Activated CD4-positive, alpha-beta T cell treated with anti-CD3 and anti-CD28 coated beads, Interleukin-2, amount 50 U/mL, for 24 hours (primary cell): ENCODE data around the gene FIZ1.
"Not testable (repeated sequence)": the region's sequence is repeated elsewhere in the genome, so short reads cannot be mapped to it uniquely, and the experiment has no call there.

Source experiments
- DNase-seq, 2 donors: peaks; one replicate each; pipeline ENCODE4 v3.0.0-alpha.2; 2020; ENCODE audit warnings: low read depth in 1 of 2, low spot score in 1 of 2

FIZ1 gene

DNA sequence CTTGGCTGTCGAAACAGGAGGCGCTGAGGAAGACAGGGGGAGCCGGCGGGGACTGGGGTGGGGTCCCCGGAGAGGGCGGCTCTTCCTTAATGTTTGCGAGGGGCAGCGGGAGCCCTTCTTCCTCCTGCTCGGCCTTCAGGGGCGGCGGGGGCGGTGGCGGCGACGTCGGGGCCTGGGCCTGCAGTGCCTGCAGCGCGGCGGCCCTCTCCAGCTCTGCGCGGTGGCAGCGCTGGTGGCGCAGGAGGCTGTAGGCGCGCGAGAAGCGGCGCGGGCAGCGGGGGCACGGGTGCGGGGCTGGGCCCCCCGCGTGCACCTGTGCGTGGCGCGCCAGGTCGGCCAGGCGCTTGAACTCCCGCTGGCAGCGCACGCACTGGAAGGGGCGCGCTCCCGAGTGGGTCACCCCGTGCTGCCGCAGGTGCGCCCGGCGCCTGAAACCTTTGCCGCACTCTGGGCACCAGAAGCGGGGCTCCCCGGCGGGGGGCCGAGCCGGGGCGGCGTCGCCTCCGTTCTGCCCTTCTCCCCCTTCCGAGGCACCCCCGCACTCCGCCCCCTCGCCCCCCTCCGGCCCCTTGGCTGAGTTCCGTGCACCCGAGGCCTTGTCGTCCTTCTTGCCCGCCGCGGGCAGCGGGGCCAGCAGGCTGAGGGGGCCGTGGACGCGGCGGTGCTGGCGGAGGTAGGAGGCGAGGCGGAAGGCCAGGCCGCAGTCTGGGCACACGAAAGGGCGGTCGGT is 21.1 kb downstream of the FIZ1 start:
- DNase-seq, result no peak

DNA sequence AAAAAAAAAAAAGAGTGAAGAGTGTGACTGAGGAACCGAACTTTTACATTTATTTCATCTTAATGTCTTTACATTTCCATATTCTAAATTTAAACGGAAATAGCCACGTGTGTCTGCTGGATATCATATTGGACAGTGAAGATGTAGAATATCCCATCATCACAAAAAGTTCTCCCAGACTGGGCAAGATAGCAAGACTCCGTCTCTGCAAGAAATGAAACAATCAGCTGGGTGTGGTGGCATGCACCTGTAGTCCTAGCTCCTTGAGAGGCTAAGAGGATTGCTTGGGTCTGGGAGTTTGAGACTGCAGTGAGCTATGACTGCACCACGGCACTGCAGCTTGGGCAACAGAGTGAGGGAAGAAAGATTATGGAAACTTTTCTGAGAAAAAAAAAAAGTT is 22.6 kb downstream of the FIZ1 start:
- no peak for DNase-seq

DNA sequence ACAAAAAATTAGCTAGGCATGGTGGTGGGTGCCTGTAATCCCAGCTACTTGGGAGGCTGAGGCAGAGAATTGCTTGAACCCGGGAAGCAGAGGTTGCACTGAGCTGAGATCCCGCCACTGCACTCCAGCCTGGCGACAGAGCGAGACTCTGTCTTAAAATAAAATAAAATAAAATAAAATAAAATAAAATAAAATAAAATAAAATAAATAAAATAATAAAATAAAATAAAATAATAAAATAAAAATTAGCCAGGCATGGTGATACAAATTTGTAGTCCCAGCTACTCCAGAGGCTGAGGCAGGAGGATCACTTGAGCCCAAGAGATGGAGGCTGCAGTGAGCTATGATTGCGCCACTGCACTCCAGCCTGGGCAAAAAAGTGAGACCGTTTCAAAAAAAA is 25.4 kb downstream of the FIZ1 start:
- not testable (repeated sequence) for DNase-seq

DNA sequence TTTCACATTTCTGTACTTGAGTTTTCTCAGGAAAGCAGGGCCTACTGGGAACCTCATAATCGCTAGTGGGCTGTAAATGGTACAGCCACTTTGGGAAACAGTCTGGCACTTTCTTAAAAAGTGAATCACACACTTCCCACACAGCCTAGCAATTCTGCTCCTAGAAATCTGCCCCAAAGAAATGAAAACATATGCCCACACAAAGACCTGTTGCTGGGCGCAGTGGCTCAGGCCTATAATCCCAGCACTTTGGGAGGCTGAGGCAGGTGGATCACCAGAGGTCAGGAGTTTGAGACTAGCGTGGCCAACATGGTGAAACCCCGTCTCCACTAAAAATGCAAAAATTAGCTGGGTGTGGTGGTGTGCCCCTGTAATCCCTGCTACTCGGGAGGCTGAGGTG is 29.8 kb downstream of the FIZ1 start:
- not testable (repeated sequence) for DNase-seq

DNA sequence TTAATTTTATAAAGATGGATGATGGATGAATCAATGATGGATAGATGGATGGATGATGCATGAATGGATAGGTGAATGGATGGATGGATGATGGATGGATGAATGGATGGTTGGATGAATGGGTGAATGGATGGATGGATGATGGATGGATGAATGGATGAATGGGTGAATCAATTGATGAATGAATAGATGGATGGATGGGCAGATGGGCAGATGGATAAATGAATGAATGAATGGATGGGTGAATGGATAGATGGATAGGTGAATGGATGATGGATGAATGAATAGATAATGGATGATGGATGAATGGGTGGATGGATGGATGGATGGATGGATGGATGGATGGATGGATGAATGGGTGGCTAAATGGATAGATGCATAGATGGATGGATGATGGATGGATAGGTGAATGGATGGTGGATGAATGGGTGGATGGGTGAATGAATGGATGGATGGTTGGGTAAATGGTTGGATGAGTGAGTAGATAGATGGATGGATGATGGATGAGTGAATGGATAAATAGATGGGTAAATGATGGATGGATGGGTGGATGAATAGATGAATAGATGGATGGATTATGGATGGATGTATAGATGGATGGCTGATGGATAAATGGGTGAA is 31.5 kb downstream of the FIZ1 start:
- no peak for DNase-seq

DNA sequence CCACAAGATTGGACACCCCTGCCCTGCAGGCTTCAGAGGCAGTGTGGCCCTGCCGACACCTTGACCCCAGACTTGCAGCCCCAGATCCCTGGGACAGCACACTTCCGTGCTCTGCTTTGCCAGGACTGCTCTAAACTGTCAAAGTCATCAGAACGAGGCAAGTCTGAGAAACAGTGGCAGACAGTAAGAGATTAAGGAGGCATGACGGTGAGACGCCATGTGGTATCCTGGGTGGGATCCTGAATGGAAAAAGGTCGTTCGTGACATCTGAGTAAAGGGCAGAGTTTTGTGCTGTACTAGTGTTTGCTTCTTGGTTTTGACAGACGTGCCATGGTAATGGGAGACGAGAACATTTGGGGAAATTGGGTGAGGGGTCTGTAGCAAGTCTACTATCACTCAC is 32.5 kb downstream of the FIZ1 start:
- no peak for DNase-seq

DNA sequence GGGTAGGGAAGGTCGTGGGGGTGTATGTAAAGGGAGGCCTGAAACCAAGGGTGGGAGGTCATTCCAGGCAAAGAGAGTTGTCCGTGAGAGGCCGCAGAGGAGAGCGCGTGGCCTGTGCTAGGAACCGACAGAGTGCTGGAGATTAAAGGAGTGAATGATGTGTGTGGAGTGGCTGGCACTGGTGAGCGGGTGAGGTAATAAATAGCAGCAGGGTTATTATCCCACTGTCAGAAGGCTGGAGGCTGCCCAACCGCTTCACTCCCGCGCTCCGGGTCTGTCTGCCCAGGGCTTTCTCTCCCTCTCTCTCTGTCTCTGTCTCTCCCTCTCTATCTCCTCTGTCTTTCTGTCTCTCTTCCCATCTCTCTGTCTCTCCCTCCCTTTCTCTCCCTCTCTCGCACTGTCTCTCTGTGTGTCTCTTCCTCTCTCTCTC is 36.0 kb downstream of the FIZ1 start:
- no peak for DNase-seq

DNA sequence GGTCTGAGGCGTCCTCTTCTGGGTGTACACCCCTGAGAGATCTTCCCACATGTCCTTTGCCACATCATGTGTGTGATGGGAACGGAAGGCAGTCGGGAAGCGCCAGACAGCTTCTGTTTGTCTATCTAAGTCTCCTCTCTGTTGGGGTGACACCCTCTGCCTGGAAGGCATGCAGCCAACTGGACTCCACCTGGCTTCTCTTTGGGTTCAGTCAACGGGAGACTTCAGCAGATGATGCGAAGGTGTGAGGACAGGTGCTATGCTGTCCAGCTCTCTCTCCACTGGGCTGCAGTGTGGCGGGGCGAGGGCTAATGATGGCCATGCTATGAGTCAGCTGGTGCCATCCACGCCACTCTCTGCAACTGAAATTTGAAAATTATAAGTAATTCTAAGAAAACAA is 39.6 kb downstream of the FIZ1 start:
- no peak for DNase-seq

DNA sequence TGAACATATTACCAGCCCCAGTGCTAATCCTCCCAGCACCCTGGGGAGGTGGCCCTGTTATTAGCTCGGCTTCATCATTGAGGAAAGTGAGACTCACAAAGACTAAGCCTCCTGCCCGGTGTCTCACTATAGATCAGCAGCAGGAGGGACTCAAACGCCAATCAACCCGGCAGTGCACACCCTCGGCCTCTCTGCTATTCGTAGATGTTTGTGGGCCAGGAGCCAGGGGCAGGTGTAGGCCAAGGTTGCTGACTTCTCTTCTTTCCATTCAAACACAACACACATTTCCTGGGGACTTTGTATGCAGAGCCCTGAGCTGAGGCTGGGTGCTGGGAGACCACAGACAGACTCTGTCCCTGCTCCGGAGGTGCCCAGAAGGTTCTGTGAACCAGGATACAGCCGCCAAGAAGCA is 44.6 kb downstream of the FIZ1 start:
- no peak for DNase-seq

DNA sequence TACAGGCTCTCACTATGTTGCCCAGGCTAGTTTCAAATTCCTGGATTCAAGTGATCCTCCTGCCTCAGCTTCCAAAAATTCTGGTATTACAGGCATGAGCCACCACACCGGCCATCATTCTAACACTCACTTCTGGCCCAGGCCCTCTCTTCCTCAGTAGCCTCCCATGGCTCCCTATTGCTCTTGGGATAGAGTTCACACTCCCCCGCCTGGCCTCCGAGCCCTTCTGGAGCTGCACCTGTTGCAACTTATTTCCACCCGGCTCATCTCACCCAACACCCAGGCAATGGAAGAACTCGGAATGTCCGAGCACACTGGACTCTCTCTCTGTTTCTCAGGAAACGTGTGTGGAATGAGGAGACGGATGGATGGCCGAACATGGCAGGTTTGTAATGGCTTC is 45.0 kb downstream of the FIZ1 start:
- DNase-seq, result no peak

DNA sequence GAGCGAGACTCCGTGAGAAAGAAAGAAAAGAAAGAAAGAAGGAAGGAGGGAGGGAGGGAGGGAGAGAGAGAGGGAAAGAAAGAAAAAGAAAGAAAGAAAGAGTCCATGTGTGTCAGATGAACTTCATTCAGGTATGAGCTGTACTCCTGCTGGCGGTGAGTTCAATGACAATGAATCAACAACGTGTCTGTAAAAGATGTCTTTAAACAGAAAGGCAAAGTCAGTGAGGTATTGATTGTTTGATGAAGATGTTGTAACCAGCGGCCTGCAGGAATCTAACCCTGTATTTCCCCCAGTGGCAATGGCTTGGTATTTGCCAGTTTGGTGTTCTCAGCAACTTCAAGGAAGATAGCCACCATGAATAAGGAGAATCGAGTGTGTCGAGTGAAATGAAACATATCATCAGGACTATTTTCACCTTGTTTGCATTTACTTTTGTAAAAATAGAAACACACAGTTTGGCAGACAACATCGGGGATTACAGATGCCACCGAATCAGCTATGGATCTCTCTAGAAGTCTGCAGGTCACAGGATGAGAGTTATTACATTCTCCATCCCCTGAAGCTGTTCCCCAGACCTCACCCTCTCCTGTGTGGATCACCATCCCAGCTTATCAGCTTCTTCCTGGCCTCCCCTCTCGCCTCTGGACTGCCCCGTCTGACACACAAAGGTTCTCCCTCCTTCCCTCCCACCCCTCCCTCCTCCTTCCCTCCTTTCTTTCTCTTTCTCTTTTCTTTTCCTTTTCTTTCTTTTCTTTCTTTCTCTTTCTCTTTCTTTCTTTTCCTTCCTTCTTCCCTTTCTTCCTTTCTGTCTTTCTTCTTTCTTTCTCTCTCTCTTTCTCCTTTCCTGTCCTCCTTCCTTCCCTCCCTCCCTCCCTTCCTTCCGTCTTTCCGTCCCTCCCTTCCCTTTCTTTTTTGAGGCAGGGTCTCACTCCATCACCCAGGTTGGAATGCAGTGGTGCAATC is 45.8 kb downstream of the FIZ1 start:
- no peak for DNase-seq

DNA sequence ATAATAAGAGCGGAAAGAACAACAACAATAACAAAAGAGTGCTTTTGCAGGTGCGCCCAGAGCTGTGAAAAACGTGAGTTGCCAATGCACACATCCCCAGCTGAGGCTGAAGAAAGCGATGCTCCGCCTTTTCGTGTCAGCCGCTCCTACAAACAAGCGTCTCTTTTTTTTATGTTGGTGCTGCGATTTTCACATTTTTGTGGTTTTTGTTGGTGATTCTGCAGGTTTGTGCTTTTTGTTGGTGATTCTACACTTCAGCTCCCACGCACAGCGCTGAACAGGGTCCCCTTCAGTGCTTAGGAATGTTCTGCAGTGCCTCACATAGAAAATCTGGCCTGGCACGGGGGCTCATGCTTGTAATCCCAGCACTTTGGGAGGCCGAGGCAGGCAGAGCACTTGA is 46.7 kb downstream of the FIZ1 start:
- DNase-seq, result no peak

DNA sequence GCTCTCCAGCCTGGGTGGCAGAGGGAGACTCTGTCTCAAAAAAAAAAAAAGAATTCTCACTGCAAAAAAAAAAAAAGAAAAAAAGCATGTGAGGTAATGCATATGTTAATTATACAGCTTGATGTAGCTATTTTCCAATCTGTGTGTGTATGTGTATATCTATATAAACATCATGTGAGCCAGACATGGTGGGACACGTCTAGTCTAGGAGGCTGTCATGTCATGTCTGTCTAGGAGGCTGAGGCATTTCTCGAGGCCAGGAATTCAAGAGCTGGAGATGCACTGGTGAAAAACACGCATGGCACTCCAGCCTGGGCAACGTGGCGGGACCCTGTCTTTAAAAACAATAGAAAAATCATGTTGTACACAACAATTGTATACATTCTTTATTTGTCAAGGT is 47.1 kb downstream of the FIZ1 start:
- no peak for DNase-seq

DNA sequence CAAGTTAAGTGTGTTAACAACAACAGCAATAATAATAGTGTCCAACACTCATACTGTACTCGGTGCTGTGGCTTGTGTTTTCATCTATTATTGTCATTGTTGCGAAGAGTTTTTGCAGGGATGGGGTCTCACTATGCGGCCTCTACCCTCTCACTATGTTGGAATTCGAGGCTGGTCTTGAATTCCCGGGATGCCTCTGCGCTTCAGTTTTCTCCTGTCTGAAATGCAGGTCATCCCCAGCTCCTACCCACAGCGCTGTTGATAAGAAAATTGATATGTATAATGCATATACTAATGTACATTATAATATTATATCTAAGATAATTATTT is 49.0 kb downstream of the FIZ1 start:
- no peak for DNase-seq

DNA sequence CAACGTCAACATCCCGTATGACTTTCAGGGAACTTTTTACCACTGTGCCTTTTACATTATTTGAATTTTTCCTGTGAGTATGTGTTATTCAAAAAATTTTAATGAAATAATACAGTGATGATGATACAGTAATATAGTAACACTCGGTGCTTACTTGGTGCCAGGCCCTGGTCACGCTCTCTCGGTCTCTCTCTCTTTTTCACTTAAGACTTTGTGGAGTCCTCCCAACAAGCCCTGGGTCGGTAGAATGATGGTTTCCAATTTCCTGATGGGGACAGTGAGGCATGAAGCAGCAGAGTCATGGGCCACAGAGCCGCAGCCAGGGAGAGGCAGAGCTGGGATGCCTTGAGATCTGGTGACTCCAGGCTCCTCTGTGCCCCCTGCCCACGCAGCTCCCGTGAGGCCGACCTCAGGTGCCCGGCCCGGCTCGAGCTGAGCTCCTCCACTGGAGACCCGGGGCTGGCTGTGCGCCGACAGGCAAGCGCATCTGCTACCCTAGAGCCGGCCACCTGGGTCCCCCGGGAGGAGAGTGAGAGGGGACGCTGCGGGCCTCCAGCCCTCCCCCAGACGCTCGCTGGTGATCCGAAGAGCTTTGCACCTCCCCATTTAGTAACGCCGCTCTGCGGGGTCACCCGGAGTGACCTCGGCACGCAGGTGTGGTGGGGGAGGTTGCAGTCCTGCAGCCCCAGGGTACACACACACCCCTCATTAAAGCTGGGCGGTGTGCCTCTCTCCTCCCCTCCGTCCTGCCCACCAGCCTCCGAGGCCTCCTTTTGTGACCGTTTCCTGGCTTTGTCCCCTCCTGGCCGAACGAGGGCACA is 49.6 kb downstream of the FIZ1 start:
- DNase-seq, result no peak

DNA sequence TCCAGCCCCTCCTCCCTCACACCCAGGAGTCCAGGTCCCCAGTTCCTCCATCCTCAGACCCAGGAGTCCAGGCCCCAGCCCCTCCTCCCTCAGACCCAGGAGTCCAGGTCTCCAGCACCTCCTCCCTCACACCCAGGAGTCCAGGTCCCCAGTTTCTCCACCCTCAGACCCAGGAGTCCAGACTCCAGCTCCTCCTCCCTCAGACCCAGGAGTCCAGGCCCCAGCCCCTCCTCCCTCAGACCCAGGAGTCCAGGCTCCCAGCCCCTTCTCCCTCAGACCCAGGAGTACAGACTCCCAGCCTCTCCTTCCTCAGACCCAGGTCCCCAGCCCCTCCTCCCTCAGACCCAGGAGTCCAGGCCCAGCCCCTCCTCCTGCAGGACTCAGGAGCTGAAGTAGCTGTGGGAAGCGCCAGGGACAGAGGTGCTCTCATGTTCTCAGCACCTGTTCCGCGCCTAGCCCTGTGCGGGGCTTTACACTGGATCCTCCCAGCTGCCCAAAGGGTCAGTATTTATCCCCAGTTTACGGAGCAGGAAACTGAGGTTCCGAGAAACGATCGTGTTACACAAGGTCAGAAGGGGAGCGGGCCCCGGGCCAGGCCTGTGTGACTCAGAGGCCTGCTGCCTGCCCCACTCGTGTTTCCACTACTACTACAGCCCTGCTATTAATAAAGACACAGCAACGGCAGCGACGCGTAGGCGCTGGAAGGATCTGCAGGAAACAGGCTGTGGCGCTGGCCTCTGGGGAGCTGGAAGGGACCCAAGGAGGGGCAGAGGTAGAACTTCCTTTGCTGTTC is 52.3 kb downstream of the FIZ1 start:
- no peak for DNase-seq

DNA sequence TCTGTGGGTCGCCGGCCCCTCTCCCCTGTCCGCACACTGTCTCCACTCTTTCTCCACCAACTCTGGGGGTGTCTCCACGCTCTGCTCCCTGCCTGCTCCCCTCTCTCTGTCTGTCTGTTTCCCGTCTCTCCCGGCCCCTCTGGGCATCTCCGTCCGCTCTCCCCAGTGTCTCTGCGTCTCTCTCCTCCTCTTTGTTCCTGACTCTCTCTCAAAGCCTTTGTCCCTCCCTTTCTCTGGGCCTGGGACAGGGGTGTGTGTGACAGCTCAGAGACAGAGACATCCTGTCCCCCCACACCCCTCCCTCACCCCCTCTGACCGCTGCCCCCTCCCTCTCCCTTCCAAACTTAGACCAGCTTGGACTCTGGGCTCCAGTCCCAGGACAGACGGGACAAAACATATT is 53.3 kb downstream of the FIZ1 start:
- no peak for DNase-seq

DNA sequence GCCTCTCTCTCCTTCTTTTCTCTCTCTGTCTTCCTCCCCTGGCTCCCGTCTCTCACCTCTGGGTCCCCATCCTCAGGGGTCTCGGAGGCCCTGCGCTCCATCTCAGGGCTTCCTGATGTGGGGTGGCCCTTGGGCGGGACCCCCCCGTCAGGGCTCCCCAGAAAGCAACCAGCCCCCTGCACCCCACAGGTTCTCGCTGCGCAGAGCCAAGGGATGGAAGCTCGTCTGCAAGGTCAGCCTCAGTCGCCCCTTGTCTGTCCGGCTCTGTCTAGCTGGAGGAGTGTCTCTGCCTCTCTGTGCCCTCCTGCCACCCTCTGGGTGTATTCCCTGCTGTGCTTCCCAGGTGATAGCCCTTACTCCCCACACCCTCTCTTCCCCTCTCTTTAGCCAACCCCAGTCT is 53.9 kb downstream of the FIZ1 start, which contains the start of gene SBK3:
SBK3 (minus strand) TSS at position 101 of the 400 bp plus-strand sequence; CDS start at position 101, 0 bp downstream.
- no peak for DNase-seq

DNA sequence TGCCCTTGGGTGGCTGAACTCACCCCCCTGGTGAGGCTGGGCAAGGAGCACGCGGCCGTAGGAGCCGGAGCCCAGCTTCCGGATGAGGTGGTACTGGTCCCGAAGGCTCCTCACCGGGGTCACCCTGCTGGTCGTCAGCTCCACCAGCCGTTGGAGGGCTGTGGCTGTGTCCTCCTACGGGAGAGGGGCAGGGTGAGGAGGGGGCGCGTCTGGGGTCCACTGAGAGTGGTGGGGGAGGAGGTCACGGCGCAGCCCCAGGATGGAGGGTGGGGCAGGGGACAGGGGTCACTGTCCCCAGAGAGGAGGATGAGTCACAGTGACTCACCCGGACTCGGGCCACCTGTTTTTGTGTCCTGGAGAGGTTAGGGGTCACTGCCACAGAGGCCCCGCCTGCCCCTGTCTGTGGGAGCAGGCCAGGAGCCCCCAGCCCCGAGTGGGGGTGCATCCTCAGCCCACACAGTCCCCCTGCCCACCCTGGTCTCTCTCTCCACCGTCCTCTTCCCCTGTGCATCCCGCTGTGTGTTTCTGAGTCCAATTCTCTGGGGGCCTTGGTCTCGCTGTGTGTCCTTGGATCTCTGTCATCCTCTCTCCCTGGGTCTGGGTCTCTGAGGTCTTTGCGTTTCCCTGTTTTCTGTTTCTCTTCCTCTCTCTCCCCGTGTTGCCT is 54.4 kb downstream of the FIZ1 start:
- DNase-seq, result no peak

DNA sequence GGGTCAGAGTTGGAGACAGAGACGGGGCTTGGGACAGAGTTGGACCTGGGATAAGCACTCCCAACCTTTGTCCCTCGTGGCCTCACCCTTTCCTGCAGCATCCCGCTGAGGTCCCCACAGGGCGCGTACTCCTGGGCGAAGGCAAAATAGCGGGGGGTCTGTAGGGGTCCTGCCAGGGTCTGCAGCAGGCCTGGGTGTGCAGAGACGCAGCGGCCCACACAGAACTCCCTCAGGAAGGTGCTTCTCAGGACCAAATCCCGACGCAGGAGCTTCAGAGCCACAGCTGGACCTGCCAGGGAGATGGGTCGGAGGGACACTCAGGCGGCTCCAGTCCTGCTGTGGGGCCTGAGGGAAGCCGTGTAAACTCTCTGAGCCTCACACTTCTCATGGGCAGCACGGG is 55.3 kb downstream of the FIZ1 start:
- no peak for DNase-seq
